HEK293 (cell line): ENCODE measurements around the gene CNDP2.

Experiments used
- CTCF ChIA-PET: fragments of 350-600 bp; formaldehyde crosslinking; extraction: SDS; loops from one replicate; lab custom pipeline; 2021; ENCODE audit warnings: antibody characterized with exemption; lab: Yijun Ruan, JAX
- POLR2A ChIA-PET: fragments of 300-600 bp; formaldehyde crosslinking; extraction: SDS; loops from one replicate; lab custom pipeline; 2020; ENCODE audit warnings: antibody characterized with exemption, inconsistent platforms; lab: Yijun Ruan, JAX
- H3K27ac ChIP-seq: fragments of 200-500 bp; sonication (Bioruptor generic); 2 replicates; pipeline ENCODE4 v1.5.1; 2014; ENCODE audit warnings: low read depth, low read length, control low read depth, inconsistent platforms; ENCODE audit errors: extremely low read depth
- H3K36me3 ChIP-seq, 2 experiments: fragments of 200-500 bp in 1 of 2; sonication (Bioruptor generic) in 1 of 2; 1 replicate in 1 of 2; 2 replicates in 1 of 2; pipeline ENCODE4 v1.5.1; 2014 to 2017; ENCODE audit warnings: inconsistent platforms in 2 of 2, low read length in 2 of 2; ENCODE audit not compliant: control insufficient read depth in 2 of 2, insufficient read depth in 1 of 2
- H3K4me1 ChIP-seq: fragments of 200-500 bp; sonication (Bioruptor generic); 2 replicates; pipeline ENCODE4 v1.5.1; 2014; ENCODE audit warnings: mild to moderate bottlenecking, low read length, inconsistent platforms; ENCODE audit not compliant: control insufficient read depth, insufficient read depth
- H3K4me3 ChIP-seq: 2 replicates; pipeline ENCODE4 v1.5.1; 2011; ENCODE audit warnings: low read depth, mild to moderate bottlenecking, control low read depth, low read length, moderate library complexity
- H3K9me3 ChIP-seq: fragments of 200-500 bp; sonication (Bioruptor generic); 2 replicates; pipeline ENCODE4 v1.5.1; 2014; ENCODE audit warnings: low read depth, low read length, inconsistent platforms; ENCODE audit not compliant: control insufficient read depth, insufficient read depth
- GLIS1 ChIP-seq: fragments of 450-650 bp; formaldehyde crosslinking; IDR thresholded peaks from 2 replicates; pipeline ENCODE4 v1.5.1; 2016; ENCODE audit warnings: missing biosample characterization, missing genetic modification characterization
- KLF16 ChIP-seq: fragments of 450-650 bp; formaldehyde crosslinking; IDR thresholded peaks from 2 replicates; pipeline ENCODE4 v1.5.1; 2017; ENCODE audit warnings: missing biosample characterization, missing genetic modification characterization
- MYNN ChIP-seq: fragments of 450-650 bp; formaldehyde crosslinking; IDR thresholded peaks from 2 replicates; pipeline ENCODE4 v1.5.1; 2016; ENCODE audit warnings: missing biosample characterization, missing genetic modification characterization, borderline replicate concordance
- OVOL3 ChIP-seq: fragments of 450-650 bp; formaldehyde crosslinking; IDR thresholded peaks from 2 replicates; pipeline ENCODE4 v1.5.1; 2016; ENCODE audit warnings: missing biosample characterization, missing genetic modification characterization
- RBAK ChIP-seq: fragments of 450-650 bp; formaldehyde crosslinking; IDR thresholded peaks from 2 replicates; pipeline ENCODE4 v1.5.1; 2016; ENCODE audit warnings: missing biosample characterization, missing genetic modification characterization
- ZBTB21 ChIP-seq: fragments of 450-650 bp; formaldehyde crosslinking; IDR thresholded peaks from 2 replicates; pipeline ENCODE4 v1.5.1; 2017; ENCODE audit warnings: missing biosample characterization, missing genetic modification characterization
- ZBTB44 ChIP-seq: fragments of 450-650 bp; IDR thresholded peaks from 2 replicates; pipeline ENCODE4 v1.5.1; 2018; ENCODE audit warnings: missing biosample characterization, mild to moderate bottlenecking, missing genetic modification characterization
- ZBTB49 ChIP-seq: fragments of 450-650 bp; formaldehyde crosslinking; IDR thresholded peaks from 2 replicates; pipeline ENCODE4 v1.5.1; 2016; ENCODE audit warnings: missing biosample characterization, missing genetic modification characterization, low read depth
- ZNF10 ChIP-seq: fragments of 450-650 bp; formaldehyde crosslinking; IDR thresholded peaks from 2 replicates; pipeline ENCODE4 v1.5.1; 2017; ENCODE audit warnings: missing biosample characterization, missing genetic modification characterization
- ZNF138 ChIP-seq: fragments of 450-650 bp; formaldehyde crosslinking; IDR thresholded peaks from 2 replicates; pipeline ENCODE4 v1.5.1; 2016; ENCODE audit warnings: missing biosample characterization, missing genetic modification characterization, borderline replicate concordance
- ZNF140 ChIP-seq: fragments of 450-650 bp; formaldehyde crosslinking; IDR thresholded peaks from 2 replicates; pipeline ENCODE4 v1.5.1; 2016; ENCODE audit warnings: missing biosample characterization, missing genetic modification characterization
- ZNF324 ChIP-seq: fragments of 450-650 bp; formaldehyde crosslinking; IDR thresholded peaks from 2 replicates; pipeline ENCODE4 v1.5.1; 2016; ENCODE audit warnings: missing biosample characterization, missing genetic modification characterization
- ZNF341 ChIP-seq: fragments of 450-650 bp; formaldehyde crosslinking; IDR thresholded peaks from 2 replicates; pipeline ENCODE4; 2016; ENCODE audit warnings: low read depth, missing biosample characterization, missing genetic modification characterization
- ZNF426 ChIP-seq: fragments of 450-650 bp; formaldehyde crosslinking; IDR thresholded peaks from 2 replicates; pipeline ENCODE4 v1.5.1; 2017; ENCODE audit warnings: missing biosample characterization, missing genetic modification characterization, mild to moderate bottlenecking, inconsistent platforms, moderate library complexity
- ZNF488 ChIP-seq: fragments of 450-650 bp; formaldehyde crosslinking; IDR thresholded peaks from 2 replicates; pipeline ENCODE4 v1.5.1; 2016; ENCODE audit warnings: missing biosample characterization, missing genetic modification characterization
- ZNF514 ChIP-seq: fragments of 450-650 bp; formaldehyde crosslinking; IDR thresholded peaks from 2 replicates; pipeline ENCODE4 v1.5.1; 2016; ENCODE audit warnings: missing biosample characterization, missing genetic modification characterization
- ZNF558 ChIP-seq: fragments of 450-650 bp; formaldehyde crosslinking; IDR thresholded peaks from 2 replicates; pipeline ENCODE4 v1.5.1; 2016; ENCODE audit warnings: missing biosample characterization, missing genetic modification characterization
- ZNF677 ChIP-seq: fragments of 450-650 bp; IDR thresholded peaks from 2 replicates; pipeline ENCODE4 v1.5.0; 2018; ENCODE audit warnings: missing biosample characterization, mild to moderate bottlenecking, missing genetic modification characterization, moderate library complexity
- ZNF76 ChIP-seq: fragments of 450-650 bp; formaldehyde crosslinking; IDR thresholded peaks from 2 replicates; pipeline ENCODE4; 2016; ENCODE audit warnings: low read depth, missing biosample characterization, missing genetic modification characterization, borderline replicate concordance
- ZNF792 ChIP-seq: fragments of 450-650 bp; formaldehyde crosslinking; IDR thresholded peaks from 2 replicates; pipeline ENCODE4 v1.5.1; 2016; ENCODE audit warnings: missing biosample characterization, missing genetic modification characterization
- ZSCAN4 ChIP-seq: fragments of 450-650 bp; formaldehyde crosslinking; IDR thresholded peaks from 2 replicates; pipeline ENCODE4 v1.5.1; 2017; ENCODE audit warnings: missing biosample characterization, missing genetic modification characterization
- TF ChIP-seq, protein P1 (sequence below): fragments of 450-650 bp; formaldehyde crosslinking; IDR thresholded peaks from 2 replicates; pipeline ENCODE4 v1.5.1; 2017; ENCODE audit warnings: missing biosample characterization, missing genetic modification characterization
- TF ChIP-seq, protein P2 (sequence below): fragments of 450-650 bp; formaldehyde crosslinking; IDR thresholded peaks from 2 replicates; pipeline ENCODE4 v1.5.1; 2017; ENCODE audit warnings: missing biosample characterization, missing genetic modification characterization

CNDP2 gene

GRCh38 chr18:74478316-74478715, 17.8 kb upstream of the CNDP2 start:
- H3K36me3 ChIP-seq, result no peaks in the 10 kb centered on the region
- ChIA-PET POLR2A (no interaction called here), CTCF (interaction anchor here (0.7 kb wide), 2 partner anchors 18 to 1777 kb away, joined by 3 read pairs; partner anchors contain the start of gene CNDP2)
- H3K4me3 ChIP-seq, result no peak overlapping the region
- H3K4me1 ChIP-seq, result no peaks in the 10 kb centered on the region
- no peak for TF ChIP-seq ZNF488 (tag by site-specific recombination)
- TF ChIP-seq ZNF76, result no peak
- TF ChIP-seq ZNF324 (tag by site-specific recombination), result no peak
- TF ChIP-seq KLF16 (tag by site-specific recombination), result no peak
- no peak for TF ChIP-seq OVOL3 (tag by site-specific recombination)
- TF ChIP-seq ZSCAN4 (tag by site-specific recombination), result no peak
- no peak for TF ChIP-seq ZNF140 (tag by site-specific recombination)
- no peak for TF ChIP-seq ZBTB21 (tag by site-specific recombination)
- no peak overlapping the region for H3K27ac ChIP-seq
- no peaks in the 10 kb centered on the region for H3K9me3 ChIP-seq

GRCh38 chr18:74478880-74479279, 17.3 kb upstream of the CNDP2 start:
- CTCF ChIA-PET, result interaction anchor here (0.7 kb wide), 1 partner anchor 17 kb away, joined by 3 read pairs; the partner anchor contains the start of gene CNDP2
- no peaks in the 10 kb centered on the region for H3K9me3 ChIP-seq
- H3K4me1 ChIP-seq, result no peaks in the 10 kb centered on the region
- H3K4me3 ChIP-seq, result no peak overlapping the region
- no peak overlapping the region for H3K27ac ChIP-seq
- TF ChIP-seq ZNF341 (tag by site-specific recombination), result no peak
- no peak for TF ChIP-seq ZNF558 (tag by site-specific recombination)
- no peak for TF ChIP-seq ZBTB49
- TF ChIP-seq, protein P1, sequence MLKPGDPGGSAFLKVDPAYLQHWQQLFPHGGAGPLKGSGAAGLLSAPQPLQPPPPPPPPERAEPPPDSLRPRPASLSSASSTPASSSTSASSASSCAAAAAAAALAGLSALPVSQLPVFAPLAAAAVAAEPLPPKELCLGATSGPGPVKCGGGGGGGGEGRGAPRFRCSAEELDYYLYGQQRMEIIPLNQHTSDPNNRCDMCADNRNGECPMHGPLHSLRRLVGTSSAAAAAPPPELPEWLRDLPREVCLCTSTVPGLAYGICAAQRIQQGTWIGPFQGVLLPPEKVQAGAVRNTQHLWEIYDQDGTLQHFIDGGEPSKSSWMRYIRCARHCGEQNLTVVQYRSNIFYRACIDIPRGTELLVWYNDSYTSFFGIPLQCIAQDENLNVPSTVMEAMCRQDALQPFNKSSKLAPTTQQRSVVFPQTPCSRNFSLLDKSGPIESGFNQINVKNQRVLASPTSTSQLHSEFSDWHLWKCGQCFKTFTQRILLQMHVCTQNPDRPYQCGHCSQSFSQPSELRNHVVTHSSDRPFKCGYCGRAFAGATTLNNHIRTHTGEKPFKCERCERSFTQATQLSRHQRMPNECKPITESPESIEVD (tag by site-specific recombination), result no peak
- TF ChIP-seq ZNF10 (tag by site-specific recombination), result no peak
- TF ChIP-seq ZNF792, result no peak
- no peak for TF ChIP-seq GLIS1
- no peak for TF ChIP-seq ZNF426 (tag by site-specific recombination)
- no peak for TF ChIP-seq ZNF514 (tag by site-specific recombination)
- no peak for TF ChIP-seq RBAK
- TF ChIP-seq, protein P2, sequence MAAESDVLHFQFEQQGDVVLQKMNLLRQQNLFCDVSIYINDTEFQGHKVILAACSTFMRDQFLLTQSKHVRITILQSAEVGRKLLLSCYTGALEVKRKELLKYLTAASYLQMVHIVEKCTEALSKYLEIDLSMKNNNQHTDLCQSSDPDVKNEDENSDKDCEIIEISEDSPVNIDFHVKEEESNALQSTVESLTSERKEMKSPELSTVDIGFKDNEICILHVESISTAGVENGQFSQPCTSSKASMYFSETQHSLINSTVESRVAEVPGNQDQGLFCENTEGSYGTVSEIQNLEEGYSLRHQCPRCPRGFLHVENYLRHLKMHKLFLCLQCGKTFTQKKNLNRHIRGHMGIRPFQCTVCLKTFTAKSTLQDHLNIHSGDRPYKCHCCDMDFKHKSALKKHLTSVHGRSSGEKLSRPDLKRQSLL (tag by site-specific recombination), result no peak
- TF ChIP-seq ZNF677 (tag by site-specific recombination), result no peak
- no peak for TF ChIP-seq MYNN (tag by site-specific recombination)
- no peak for TF ChIP-seq ZNF138 (tag by site-specific recombination)
- TF ChIP-seq ZBTB44 (tag by site-specific recombination), result no peak
- POLR2A ChIA-PET, result interaction anchor here (0.6 kb wide), 1 partner anchor 9 kb away, joined by 3 read pairs; no protein-coding TSS in a partner anchor
- no peaks in the 10 kb centered on the region for H3K36me3 ChIP-seq
